GM19455 (cell line): ENCODE measurements around the gene ADAP2.
"Not testable (repeated sequence)": the region's sequence is repeated elsewhere in the genome, so short reads cannot be mapped to it uniquely, and the experiment has no call there.

Source experiments
- ATAC-seq: cut with Tn5 transposase; IDR thresholded peaks from one replicate; pipeline ENCODE4 v1.9.1; 2021; ENCODE audit not compliant: unreplicated experiment

Gene ADAP2

GRCh38 chr17:30921544-30922196 lies at the start of gene ADAP2:
ADAP2 (plus strand) TSS chr17:30921945; CDS start chr17:30922015, 70 bp downstream.
- ATAC-seq, result no peak

GRCh38 chr17:30886187-30886586 lies 35.6 kb upstream of the ADAP2 start:
- no peak for ATAC-seq

- ATAC-seq, result no peak
These were observed 27.5 kb upstream of the ADAP2 start for GRCh38 chr17:30894236-30894635.

- ATAC-seq, result no peak
These were observed 24.4 kb upstream of the ADAP2 start for GRCh38 chr17:30897311-30897710.

- no peak for ATAC-seq
These were observed 16.0 kb upstream of the ADAP2 start for GRCh38 chr17:30905742-30906100.

GRCh38 chr17:30906101-30906911 lies 15.4 kb upstream of the ADAP2 start, which contains the start of gene TEFM:
TEFM (minus strand) TSS chr17:30906238; CDS start chr17:30906198, 40 bp downstream.
- peak; percentile 90 for ATAC-seq

GRCh38 chr17:30908717-30909420 lies 12.9 kb upstream of the ADAP2 start:
- ATAC-seq, result no peak

- ATAC-seq, result not testable (repeated sequence)
These were observed 11.6 kb upstream of the ADAP2 start for GRCh38 chr17:30910151-30910550.

GRCh38 chr17:30913955-30914354 lies 7.8 kb upstream of the ADAP2 start:
- no peak for ATAC-seq

GRCh38 chr17:30915833-30916611 lies 5.7 kb upstream of the ADAP2 start:
- no peak for ATAC-seq

GRCh38 chr17:30917050-30917449 lies 4.7 kb upstream of the ADAP2 start:
- ATAC-seq, result no peak

GRCh38 chr17:30920282-30920681 lies 1.5 kb upstream of the ADAP2 start:
- ATAC-seq, result no peak

- no peak for ATAC-seq
These were observed 832 bp upstream of the ADAP2 start for GRCh38 chr17:30920683-30921543.

- no peak for ATAC-seq
These were observed 688 bp downstream of the ADAP2 start for GRCh38 chr17:30922235-30923030.

GRCh38 chr17:30924341-30924740 lies 2.6 kb downstream of the ADAP2 start:
- ATAC-seq, result no peak

GRCh38 chr17:30926516-30926915 lies 4.8 kb downstream of the ADAP2 start:
- ATAC-seq, result no peak

GRCh38 chr17:30927756-30928155 lies 6.0 kb downstream of the ADAP2 start:
- no peak for ATAC-seq

GRCh38 chr17:30928584-30928983 lies 6.8 kb downstream of the ADAP2 start:
- no peak for ATAC-seq

GRCh38 chr17:30929081-30929633 lies 7.4 kb downstream of the ADAP2 start:
- ATAC-seq, result no peak
